Epithelial cell of esophagus (primary cell): ENCODE measurements around the gene SLC17A2.

Experiments used
- DNase-seq: peaks from one replicate; pipeline ENCODE4 v3.0.0; 2010; ENCODE audit warnings: low read depth
- H3K4me3 ChIP-seq: 2 replicates; pipeline ENCODE4 v1.5.1; 2011; ENCODE audit warnings: mild to moderate bottlenecking, low read length, control low read depth
- TF ChIP-seq, protein P1 (sequence below): IDR thresholded peaks from 2 replicates; pipeline ENCODE4 v1.5.1; 2011; ENCODE audit warnings: low read depth, mild to moderate bottlenecking, low read length, control low read depth, inconsistent platforms; ENCODE audit not compliant: insufficient read depth; ENCODE audit errors: missing control alignments

SLC17A2 gene

DNA sequence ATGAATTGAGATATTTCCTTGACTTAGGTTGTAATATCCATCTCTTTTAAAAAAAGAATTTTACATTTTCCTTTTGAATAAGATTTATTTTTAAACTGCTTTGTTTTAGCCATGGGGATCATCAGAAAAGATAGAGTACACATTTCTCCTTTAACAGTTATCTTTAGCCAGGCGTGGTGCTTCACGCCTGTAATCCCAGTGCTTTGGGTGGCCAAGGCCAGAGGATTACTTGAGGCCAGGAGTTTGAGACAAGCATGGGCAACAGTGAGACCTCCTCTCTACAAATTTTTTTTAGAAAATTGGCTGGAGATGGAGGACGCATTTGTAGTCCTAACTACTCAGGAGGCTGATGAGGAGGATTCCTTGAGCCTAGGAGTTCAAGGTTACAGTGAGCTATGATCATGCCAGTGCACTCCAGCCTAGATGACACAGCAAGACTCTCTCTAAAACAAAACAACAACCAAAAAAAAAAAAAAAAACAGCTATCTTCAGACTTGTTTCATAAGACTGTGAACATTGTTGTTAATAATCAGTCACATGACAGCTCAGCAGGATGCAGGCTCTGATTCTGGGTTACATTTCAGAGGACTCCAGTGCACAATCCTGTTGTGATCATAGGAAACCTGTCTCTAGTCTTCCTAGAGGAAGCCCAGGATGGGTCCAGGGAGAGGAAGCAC lies 54.4 kb downstream of the SLC17A2 start:
- no peak overlapping the region for H3K4me3 ChIP-seq
- no peak for DNase-seq
- TF ChIP-seq, protein P1, sequence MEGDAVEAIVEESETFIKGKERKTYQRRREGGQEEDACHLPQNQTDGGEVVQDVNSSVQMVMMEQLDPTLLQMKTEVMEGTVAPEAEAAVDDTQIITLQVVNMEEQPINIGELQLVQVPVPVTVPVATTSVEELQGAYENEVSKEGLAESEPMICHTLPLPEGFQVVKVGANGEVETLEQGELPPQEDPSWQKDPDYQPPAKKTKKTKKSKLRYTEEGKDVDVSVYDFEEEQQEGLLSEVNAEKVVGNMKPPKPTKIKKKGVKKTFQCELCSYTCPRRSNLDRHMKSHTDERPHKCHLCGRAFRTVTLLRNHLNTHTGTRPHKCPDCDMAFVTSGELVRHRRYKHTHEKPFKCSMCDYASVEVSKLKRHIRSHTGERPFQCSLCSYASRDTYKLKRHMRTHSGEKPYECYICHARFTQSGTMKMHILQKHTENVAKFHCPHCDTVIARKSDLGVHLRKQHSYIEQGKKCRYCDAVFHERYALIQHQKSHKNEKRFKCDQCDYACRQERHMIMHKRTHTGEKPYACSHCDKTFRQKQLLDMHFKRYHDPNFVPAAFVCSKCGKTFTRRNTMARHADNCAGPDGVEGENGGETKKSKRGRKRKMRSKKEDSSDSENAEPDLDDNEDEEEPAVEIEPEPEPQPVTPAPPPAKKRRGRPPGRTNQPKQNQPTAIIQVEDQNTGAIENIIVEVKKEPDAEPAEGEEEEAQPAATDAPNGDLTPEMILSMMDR = no peak

DNA sequence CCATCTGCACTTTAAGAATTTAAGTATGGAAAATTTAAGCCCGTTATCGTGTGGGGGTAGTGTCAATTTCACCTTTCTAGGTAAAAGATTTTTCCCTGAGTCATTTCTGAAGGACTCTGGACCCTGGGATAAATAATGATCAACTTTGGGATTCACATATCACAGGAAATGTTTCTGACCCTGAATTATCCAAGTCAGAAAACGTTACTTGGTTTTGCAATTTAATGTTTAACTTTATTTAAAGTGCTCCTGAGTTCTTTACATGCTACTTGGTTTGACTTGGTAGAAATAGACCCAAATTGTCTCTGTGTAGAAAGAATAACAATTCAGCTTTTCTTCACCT lies 55.0 kb downstream of the SLC17A2 start:
- no peak overlapping the region for H3K4me3 ChIP-seq
- no peak for DNase-seq
- TF ChIP-seq, protein P1 = no peak

DNA sequence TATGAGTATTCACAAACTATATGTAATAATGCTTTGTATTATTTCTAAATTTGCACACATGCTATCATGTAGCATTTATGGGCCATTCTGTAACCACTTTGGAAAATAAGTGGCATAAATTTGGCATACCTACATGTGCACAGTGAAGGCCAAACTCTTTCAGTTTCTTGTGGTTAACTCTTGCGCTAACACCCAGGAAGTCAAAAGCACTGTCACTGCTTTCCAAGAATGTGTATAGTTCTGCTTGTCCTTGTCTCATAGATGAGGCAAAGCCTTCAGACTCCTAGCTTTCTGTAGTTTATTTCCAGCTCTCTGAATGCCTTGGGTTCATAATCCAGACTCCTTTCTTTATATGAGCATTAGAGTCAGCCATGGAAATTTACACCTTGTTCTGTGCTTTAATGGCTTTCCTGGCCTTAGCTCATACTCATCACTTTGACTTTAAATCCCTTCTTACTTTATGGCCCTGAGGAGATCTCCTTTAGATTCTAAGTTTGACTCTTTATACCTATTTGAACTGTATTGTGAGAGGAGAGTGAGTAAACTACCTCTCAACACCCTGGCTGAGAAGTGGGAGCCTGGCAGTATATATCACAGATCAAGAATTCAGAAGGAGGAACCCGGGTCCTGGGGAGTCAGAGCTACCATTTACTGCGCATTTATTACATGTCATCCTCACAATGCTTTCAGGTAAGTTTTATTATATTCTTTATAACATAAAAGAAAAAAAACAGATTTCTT lies 55.5 kb downstream of the SLC17A2 start:
- no peak overlapping the region for H3K4me3 ChIP-seq
- DNase-seq = no peak
- TF ChIP-seq, protein P1 = no peak

DNA sequence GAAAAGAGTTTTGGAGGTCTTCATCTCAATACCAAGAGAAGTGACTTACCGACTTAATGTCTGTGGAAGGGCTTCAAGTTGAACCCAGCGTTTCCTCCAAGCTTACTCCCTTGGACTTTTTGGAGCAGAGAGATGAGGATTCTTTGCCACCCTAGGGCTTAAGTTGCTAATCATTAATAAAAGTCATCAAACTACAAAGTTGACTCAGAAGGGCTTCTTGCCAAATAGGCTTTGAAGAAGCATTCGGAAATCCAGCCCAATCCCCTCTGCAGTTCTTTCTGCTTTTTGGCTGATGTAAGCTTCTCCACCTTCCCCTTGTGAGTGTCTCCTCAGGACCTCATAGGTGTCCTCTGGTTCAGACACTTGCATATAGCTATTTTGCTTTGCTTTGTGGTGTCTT lies 56.4 kb downstream of the SLC17A2 start, which contains the start of gene SLC17A3:
Gene SLC17A3, minus strand, starts transcription at position 126 of the 400 bp plus-strand sequence. CDS start 5,856 bp downstream, outside the sequence.
- TF ChIP-seq, protein P1 = no peak
- no peak within 1 kb of the TSS for H3K4me3 ChIP-seq
- no peak for DNase-seq

DNA sequence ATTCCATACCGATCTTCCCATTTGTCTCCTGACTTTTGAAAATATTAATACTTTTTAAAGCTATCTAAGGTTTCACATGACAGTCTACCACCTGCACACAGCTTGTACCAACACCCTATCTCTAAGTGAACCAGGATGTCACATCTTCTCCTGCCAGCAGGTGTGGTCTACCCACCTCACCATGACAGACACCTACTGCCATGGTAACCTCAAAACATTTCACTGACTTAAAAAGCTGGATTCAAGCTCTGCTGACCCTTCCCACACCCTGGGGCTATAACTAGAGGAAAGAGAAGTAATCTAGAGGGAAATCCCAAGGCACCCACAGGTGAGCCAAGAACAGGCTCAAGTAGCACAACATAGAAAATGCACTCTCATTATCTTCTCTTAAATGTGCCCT lies 57.7 kb downstream of the SLC17A2 start:
- TF ChIP-seq, protein P1 = no peak
- DNase-seq = no peak
- H3K4me3 ChIP-seq = no peak overlapping the region

DNA sequence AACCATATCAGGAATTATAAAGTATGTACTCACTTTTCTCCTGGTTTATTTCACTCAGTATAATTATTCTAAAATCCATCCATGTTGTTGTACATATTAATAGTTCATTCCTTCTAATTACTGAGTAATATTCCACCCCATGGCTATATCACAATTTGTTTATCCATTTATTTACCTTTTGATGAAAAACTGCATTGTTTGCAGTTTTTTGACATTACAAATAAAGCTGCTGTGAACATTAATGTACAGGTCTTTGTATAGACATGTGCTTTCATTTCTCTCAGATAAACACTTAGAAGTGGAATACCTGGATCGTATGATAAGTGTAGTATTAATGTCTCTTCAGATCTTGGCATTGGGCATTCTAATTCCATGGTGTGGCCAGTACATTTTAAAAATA lies 60.7 kb downstream of the SLC17A2 start:
- no peak for DNase-seq
- H3K4me3 ChIP-seq = no peak overlapping the region
- TF ChIP-seq, protein P1 = no peak
